ENCODE data around the gene SLC13A4. TPM values are rescaled to one million over a fixed set of nuclear protein-coding genes. Genes with fewer than 3 reads are reported as not detected.
"Not testable (repeated sequence)": the region's sequence is repeated elsewhere in the genome, so short reads cannot be mapped to it uniquely, and the experiment has no call there.

The SLC13A4 gene
- total RNA-seq, 1 experiment from 2014 or later = not detected

GRCh38 chr7:135704074-135704473 lies 23.9 kb downstream of the SLC13A4 start:
- ChIA-PET POLR2A (no interaction called here), CTCF (no interaction called here)
- no peak for DNase-seq (ENCODE audit: low read depth, low spot score)
- no peak overlapping the region for H3K4me3 ChIP-seq (ENCODE audit: low read depth in 2 of 2, low read length in 2 of 2)
- no peaks in the 10 kb centered on the region for H3K27me3 ChIP-seq (ENCODE audit: control insufficient read depth, insufficient read depth, low read length)
- in situ Hi-C loops (cut with HindIII; ENCODE audit: low pct_unique_long_range_greater_than_20kb, low sequenced_read_pairs) (no loop called here), intact Hi-C loops (cut with micrococcal nuclease; ENCODE audit: unreplicated experiment) (no loop called here)
- no peaks in the 10 kb centered on the region for H3K9me3 ChIP-seq (ENCODE audit: control insufficient read depth, insufficient read depth, low read depth, low read length)
- ATAC-seq = no peak
- H3K27ac ChIP-seq (ENCODE audit: low read length) = no peak overlapping the region
- H3K36me3 ChIP-seq (ENCODE audit: control insufficient read depth, insufficient read depth, low read length) = no peaks in the 10 kb centered on the region
- BruUV-seq (replicated peaks) = no TSS peak
- no peaks in the 10 kb centered on the region for H3K4me1 ChIP-seq (ENCODE audit: control insufficient read depth, insufficient read depth, low read length)
- TF ChIP-seq, protein P1, sequence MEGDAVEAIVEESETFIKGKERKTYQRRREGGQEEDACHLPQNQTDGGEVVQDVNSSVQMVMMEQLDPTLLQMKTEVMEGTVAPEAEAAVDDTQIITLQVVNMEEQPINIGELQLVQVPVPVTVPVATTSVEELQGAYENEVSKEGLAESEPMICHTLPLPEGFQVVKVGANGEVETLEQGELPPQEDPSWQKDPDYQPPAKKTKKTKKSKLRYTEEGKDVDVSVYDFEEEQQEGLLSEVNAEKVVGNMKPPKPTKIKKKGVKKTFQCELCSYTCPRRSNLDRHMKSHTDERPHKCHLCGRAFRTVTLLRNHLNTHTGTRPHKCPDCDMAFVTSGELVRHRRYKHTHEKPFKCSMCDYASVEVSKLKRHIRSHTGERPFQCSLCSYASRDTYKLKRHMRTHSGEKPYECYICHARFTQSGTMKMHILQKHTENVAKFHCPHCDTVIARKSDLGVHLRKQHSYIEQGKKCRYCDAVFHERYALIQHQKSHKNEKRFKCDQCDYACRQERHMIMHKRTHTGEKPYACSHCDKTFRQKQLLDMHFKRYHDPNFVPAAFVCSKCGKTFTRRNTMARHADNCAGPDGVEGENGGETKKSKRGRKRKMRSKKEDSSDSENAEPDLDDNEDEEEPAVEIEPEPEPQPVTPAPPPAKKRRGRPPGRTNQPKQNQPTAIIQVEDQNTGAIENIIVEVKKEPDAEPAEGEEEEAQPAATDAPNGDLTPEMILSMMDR (IDR thresholded peaks at IDR 0.05) = no peak; the same call in 1 of the 2 replicates
- TF ChIP-seq POLR2AphosphoS5 (IDR thresholded peaks at IDR 0.05; ENCODE audit: low read depth, low read length) (no peak), TCF7L2 (IDR thresholded peaks at IDR 0.05; ENCODE audit: low read depth, low read length) (no peak), SIN3A (IDR thresholded peaks at IDR 0.05; ENCODE audit: borderline replicate concordance, insufficient read depth, low read depth, low read length) (no peak), REST (IDR thresholded peaks at IDR 0.05; ENCODE audit: insufficient read depth in 1 of 2, low read depth in 2 of 2, low read length in 1 of 2) (no peak)

GRCh38 chr7:135697276-135698049 lies 30.5 kb downstream of the SLC13A4 start:
- DNase-seq (ENCODE audit: low read depth, low spot score) = no peak
- in situ Hi-C loops (cut with HindIII; ENCODE audit: low pct_unique_long_range_greater_than_20kb, low sequenced_read_pairs) (no loop called here), intact Hi-C loops (cut with micrococcal nuclease; ENCODE audit: unreplicated experiment) (no loop called here)
- no TSS peak for BruUV-seq (replicated peaks)
- H3K4me3 ChIP-seq (ENCODE audit: low read depth in 2 of 2, low read length in 2 of 2) = no peak overlapping the region
- H3K27me3 ChIP-seq (ENCODE audit: control insufficient read depth, insufficient read depth, low read length) = no peaks in the 10 kb centered on the region
- no peak overlapping the region for H3K27ac ChIP-seq (ENCODE audit: low read length)
- ChIA-PET CTCF (no interaction called here), POLR2A (no interaction called here)
- no peak for TF ChIP-seq TCF7L2 (IDR thresholded peaks at IDR 0.05; ENCODE audit: low read depth, low read length)
- no peak for TF ChIP-seq POLR2AphosphoS5 (IDR thresholded peaks at IDR 0.05; ENCODE audit: low read depth, low read length)
- H3K9me3 ChIP-seq (ENCODE audit: control insufficient read depth, insufficient read depth, low read depth, low read length) = no peaks in the 10 kb centered on the region
- H3K4me1 ChIP-seq (ENCODE audit: control insufficient read depth, insufficient read depth, low read length) = no peaks in the 10 kb centered on the region
- ATAC-seq = no peak
- no peaks in the 10 kb centered on the region for H3K36me3 ChIP-seq (ENCODE audit: control insufficient read depth, insufficient read depth, low read length)

DNA sequence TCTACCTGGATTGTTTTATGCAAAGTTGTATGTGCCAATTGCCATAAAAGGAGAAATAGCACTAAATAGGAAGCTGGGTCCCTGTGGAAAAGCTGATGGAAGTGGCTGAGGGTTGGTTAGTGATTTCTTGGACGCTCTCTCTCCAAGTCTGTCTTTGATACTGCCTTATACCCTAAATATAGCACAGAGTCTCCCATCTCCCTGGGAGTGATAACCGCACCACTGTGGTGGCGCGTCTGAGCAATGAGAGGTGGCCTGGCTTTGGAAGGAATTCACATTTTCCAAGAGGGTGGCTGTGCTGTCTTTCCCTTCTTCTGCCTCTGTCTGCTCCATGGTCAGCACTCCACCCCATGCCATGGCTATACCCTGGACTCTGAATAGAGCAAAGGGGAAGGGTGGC lies 34.4 kb downstream of the SLC13A4 start:
- ChIA-PET CTCF (no interaction called here), POLR2A (no interaction called here)
- Histone ChIP-seq H3K27ac (ENCODE audit: low read length) (no peak overlapping the region), H3K4me1 (ENCODE audit: control insufficient read depth, insufficient read depth, low read length) (no peaks in the 10 kb centered on the region), H3K36me3 (ENCODE audit: control insufficient read depth, insufficient read depth, low read length) (no peaks in the 10 kb centered on the region), H3K27me3 (ENCODE audit: control insufficient read depth, insufficient read depth, low read length) (no peaks in the 10 kb centered on the region), H3K4me3 (ENCODE audit: low read depth in 2 of 2, low read length in 2 of 2) (no peak overlapping the region), H3K9me3 (ENCODE audit: control insufficient read depth, insufficient read depth, low read depth, low read length) (no peaks in the 10 kb centered on the region)
- DNase-seq (ENCODE audit: low read depth, low spot score) = no peak
- TF ChIP-seq TCF7L2 (IDR thresholded peaks at IDR 0.05; ENCODE audit: low read depth, low read length) (no peak), SIN3A (IDR thresholded peaks at IDR 0.05; ENCODE audit: borderline replicate concordance, insufficient read depth, low read depth, low read length) (no peak)
- TF ChIP-seq, protein P1 (IDR thresholded peaks at IDR 0.05) = no peak
- in situ Hi-C loops (cut with HindIII; ENCODE audit: low pct_unique_long_range_greater_than_20kb, low sequenced_read_pairs) = no loop called here
- intact Hi-C loops (cut with micrococcal nuclease; ENCODE audit: unreplicated experiment) = no loop called here
- no peak for ATAC-seq
- no TSS peak for BruUV-seq (replicated peaks)

GRCh38 chr7:135692606-135693005 lies 35.4 kb downstream of the SLC13A4 start:
- POLR2A ChIA-PET; in situ Hi-C loops (cut with HindIII; ENCODE audit: low pct_unique_long_range_greater_than_20kb, low sequenced_read_pairs): not testable (repeated sequence)

More at GRCh38 chr7:135692606-135693005, 35.4 kb downstream of the SLC13A4 start:
- ATAC-seq; H3K4me1 ChIP-seq (ENCODE audit: control insufficient read depth, insufficient read depth, low read length); H3K9me3 ChIP-seq (ENCODE audit: control insufficient read depth, insufficient read depth, low read depth, low read length); DNase-seq (ENCODE audit: low read depth, low spot score); H3K36me3 ChIP-seq (ENCODE audit: control insufficient read depth, insufficient read depth, low read length); H3K4me3 ChIP-seq (ENCODE audit: low read depth in 2 of 2, low read length in 2 of 2); H3K27me3 ChIP-seq (ENCODE audit: control insufficient read depth, insufficient read depth, low read length); BruUV-seq (replicated peaks); CTCF ChIA-PET; intact Hi-C loops (cut with micrococcal nuclease; ENCODE audit: unreplicated experiment); H3K27ac ChIP-seq (ENCODE audit: low read length): not testable (repeated sequence)
